H1 (cell line): ENCODE data around the gene S100A4.

ENCODE experiments used
- CEBPB ChIP-seq: IDR thresholded peaks from 2 replicates; pipeline ENCODE4 v1.6.1; 2012; ENCODE audit warnings: low read depth, low read length
- CREB1 ChIP-seq: IDR thresholded peaks from 2 replicates; pipeline ENCODE4 v1.6.1; 2012; ENCODE audit warnings: inconsistent platforms
- CTCF ChIP-seq, 3 experiments: IDR thresholded peaks; 1 replicate in 2 of 3; 2 replicates in 1 of 3; pipeline versions ENCODE4 v1.5.1 to v1.6.1; 2011; ENCODE audit warnings: low read length in 3 of 3, mild to moderate bottlenecking in 3 of 3, inconsistent platforms in 2 of 3, low read depth in 1 of 3, moderate library complexity in 1 of 3; ENCODE audit not compliant: insufficient read depth in 1 of 3; ENCODE audit errors: control extremely low read depth in 1 of 3
- EZH2 ChIP-seq: fragments of 200-600 bp; sonication (generic); IDR thresholded peaks from 2 replicates; pipeline ENCODE4 v1.7.1; 2012; ENCODE audit warnings: low read depth, mild to moderate bottlenecking, moderate library complexity, low read length, inconsistent platforms; ENCODE audit not compliant: severe bottlenecking
- POLR2A ChIP-seq, 2 experiments: IDR thresholded peaks; 1 replicate in 1 of 2; 2 replicates in 1 of 2; pipeline ENCODE4 v1.6.1; 2011; ENCODE audit warnings: low read depth in 2 of 2, low read length in 2 of 2, mild to moderate bottlenecking in 2 of 2; ENCODE audit errors: control extremely low read depth in 1 of 2

- TF ChIP-seq CREB1 = no peak
- no peak for TF ChIP-seq POLR2A (IDR thresholded peaks at IDR 0.05; ENCODE audit: control extremely low read depth in 1 of 2, low read depth in 2 of 2, low read length in 2 of 2)
- no peak for TF ChIP-seq CEBPB
- TF ChIP-seq CTCF (IDR thresholded peaks at IDR 0.05; ENCODE audit: control extremely low read depth in 1 of 3, insufficient read depth in 1 of 3, low read depth in 1 of 3, low read length in 3 of 3) = no peak
- TF ChIP-seq EZH2 = no peak
These were observed 17.9 kb downstream of the S100A4 start for GRCh38 chr1:153527683-153528040.
